Glutamatergic neuron (in vitro differentiated cells): ENCODE measurements around the gene SSR1. TPM values are rescaled to one million over a fixed set of nuclear protein-coding genes. Genes with fewer than 3 reads are reported as not detected.

ENCODE experiments used
- DNase-seq: peaks from one replicate; pipeline ENCODE4 v3.0.0; 2022
- H3K27ac Mint-ChIP-seq: one replicate; pipeline ENCODE4 v1.8.0; 2020; ENCODE audit warnings: mild to moderate bottlenecking, mixed read lengths, inconsistent platforms; ENCODE audit not compliant: unreplicated experiment
- H3K27me3 Mint-ChIP-seq: one replicate; pipeline ENCODE4 v1.8.0; 2020; ENCODE audit warnings: mild to moderate bottlenecking, moderate library complexity, mixed read lengths, inconsistent platforms; ENCODE audit not compliant: unreplicated experiment
- H3K36me3 Mint-ChIP-seq: one replicate; pipeline ENCODE4 v1.8.0; 2020; ENCODE audit warnings: mild to moderate bottlenecking, mixed read lengths, inconsistent platforms; ENCODE audit not compliant: unreplicated experiment
- H3K4me1 Mint-ChIP-seq: one replicate; pipeline ENCODE4 v1.8.0; 2020; ENCODE audit warnings: mild to moderate bottlenecking, low read depth, mixed read lengths, inconsistent platforms; ENCODE audit not compliant: unreplicated experiment
- H3K4me3 Mint-ChIP-seq: one replicate; pipeline ENCODE4 v1.8.0; 2020; ENCODE audit warnings: mild to moderate bottlenecking, mixed read lengths, inconsistent platforms; ENCODE audit not compliant: unreplicated experiment
- H3K9me3 Mint-ChIP-seq: one replicate; pipeline ENCODE4 v1.8.0; 2020; ENCODE audit warnings: mild to moderate bottlenecking, moderate library complexity, mixed read lengths, inconsistent platforms; ENCODE audit not compliant: unreplicated experiment
- total RNA-seq: library from RNA; stranded (reverse); fragmentation: NEBNext Ultra II Directional; extraction: Animal tissue kit (Norgen Biotek cat#: 25700); gene quantifications from one replicate; pipeline ENCODE4 v1.2.1, GENCODE V29; 2021; ENCODE audit not compliant: unreplicated experiment
- TF ChIP-seq, protein P1 (sequence below): fragments of 200-600 bp; sonication (generic); IDR thresholded peaks from one replicate; pipeline ENCODE4 v1.5.0; 2021; ENCODE audit not compliant: partially characterized antibody, unreplicated experiment

SSR1 gene
- total RNA-seq, 1 donor from 2014 or later: 113 TPM

DNA sequence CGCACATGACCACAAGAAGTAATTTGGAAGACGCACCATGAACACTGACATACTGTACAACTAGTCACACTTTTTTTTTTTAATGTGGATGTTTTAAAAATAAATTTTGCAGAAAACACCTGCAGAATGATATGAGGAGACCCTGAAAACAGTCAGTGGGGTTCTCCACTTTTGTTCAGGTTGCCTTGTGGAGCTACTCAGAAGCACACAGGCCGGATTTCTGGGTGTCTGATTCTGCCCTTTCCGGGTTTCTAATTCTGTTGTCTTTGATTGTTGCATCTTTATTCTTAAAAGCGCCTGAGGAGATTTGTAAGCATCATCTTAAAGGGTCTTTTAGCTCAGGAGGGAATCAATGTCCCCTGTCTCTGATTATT, 74.5 kb downstream of the SSR1 start:
- Mint-ChIP-seq H3K9me3 (no peaks in the 10 kb centered on the region), H3K27me3 (no peaks in the 10 kb centered on the region), H3K4me3 (no peak overlapping the region), H3K27ac (peak overlapping the region; percentile 29), H3K36me3 (no peaks in the 10 kb centered on the region), H3K4me1 (peaks cover 19% of the 10 kb centered on the region)
- TF ChIP-seq, protein P1, sequence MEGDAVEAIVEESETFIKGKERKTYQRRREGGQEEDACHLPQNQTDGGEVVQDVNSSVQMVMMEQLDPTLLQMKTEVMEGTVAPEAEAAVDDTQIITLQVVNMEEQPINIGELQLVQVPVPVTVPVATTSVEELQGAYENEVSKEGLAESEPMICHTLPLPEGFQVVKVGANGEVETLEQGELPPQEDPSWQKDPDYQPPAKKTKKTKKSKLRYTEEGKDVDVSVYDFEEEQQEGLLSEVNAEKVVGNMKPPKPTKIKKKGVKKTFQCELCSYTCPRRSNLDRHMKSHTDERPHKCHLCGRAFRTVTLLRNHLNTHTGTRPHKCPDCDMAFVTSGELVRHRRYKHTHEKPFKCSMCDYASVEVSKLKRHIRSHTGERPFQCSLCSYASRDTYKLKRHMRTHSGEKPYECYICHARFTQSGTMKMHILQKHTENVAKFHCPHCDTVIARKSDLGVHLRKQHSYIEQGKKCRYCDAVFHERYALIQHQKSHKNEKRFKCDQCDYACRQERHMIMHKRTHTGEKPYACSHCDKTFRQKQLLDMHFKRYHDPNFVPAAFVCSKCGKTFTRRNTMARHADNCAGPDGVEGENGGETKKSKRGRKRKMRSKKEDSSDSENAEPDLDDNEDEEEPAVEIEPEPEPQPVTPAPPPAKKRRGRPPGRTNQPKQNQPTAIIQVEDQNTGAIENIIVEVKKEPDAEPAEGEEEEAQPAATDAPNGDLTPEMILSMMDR: no peak
- no peak for DNase-seq

DNA sequence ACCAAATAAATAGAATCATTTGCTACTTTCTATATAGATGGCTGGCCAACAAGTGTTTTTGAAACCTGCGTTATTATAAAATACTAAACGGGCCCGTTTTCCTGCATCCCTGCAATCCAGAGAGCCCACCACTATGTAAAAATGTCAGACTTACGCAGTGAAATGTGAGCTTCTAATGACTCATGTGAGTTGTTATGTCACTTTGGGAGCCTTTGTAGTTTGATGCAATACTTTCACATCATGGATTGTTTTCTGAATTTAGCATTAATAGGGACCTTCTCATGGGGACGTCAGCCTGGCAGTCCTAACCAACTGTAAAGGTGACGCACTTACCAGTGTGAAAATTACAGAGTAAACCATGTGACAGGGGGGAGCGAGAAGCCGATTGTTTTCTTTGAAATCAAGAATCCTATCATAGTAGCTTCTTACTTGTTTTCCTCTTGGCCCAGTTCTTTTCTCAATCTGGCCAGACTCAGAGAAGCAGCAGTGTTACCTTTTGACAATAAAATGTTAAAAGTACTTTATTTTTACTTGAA, 75.3 kb downstream of the SSR1 start:
- DNase-seq: no peak
- H3K4me3 Mint-ChIP-seq: no peak overlapping the region
- no peaks in the 10 kb centered on the region for H3K9me3 Mint-ChIP-seq
- H3K27me3 Mint-ChIP-seq: no peaks in the 10 kb centered on the region
- TF ChIP-seq, protein P1: no peak
- H3K27ac Mint-ChIP-seq: no peak overlapping the region
- H3K4me1 Mint-ChIP-seq: peaks cover 15% of the 10 kb centered on the region
- H3K36me3 Mint-ChIP-seq: no peaks in the 10 kb centered on the region

DNA sequence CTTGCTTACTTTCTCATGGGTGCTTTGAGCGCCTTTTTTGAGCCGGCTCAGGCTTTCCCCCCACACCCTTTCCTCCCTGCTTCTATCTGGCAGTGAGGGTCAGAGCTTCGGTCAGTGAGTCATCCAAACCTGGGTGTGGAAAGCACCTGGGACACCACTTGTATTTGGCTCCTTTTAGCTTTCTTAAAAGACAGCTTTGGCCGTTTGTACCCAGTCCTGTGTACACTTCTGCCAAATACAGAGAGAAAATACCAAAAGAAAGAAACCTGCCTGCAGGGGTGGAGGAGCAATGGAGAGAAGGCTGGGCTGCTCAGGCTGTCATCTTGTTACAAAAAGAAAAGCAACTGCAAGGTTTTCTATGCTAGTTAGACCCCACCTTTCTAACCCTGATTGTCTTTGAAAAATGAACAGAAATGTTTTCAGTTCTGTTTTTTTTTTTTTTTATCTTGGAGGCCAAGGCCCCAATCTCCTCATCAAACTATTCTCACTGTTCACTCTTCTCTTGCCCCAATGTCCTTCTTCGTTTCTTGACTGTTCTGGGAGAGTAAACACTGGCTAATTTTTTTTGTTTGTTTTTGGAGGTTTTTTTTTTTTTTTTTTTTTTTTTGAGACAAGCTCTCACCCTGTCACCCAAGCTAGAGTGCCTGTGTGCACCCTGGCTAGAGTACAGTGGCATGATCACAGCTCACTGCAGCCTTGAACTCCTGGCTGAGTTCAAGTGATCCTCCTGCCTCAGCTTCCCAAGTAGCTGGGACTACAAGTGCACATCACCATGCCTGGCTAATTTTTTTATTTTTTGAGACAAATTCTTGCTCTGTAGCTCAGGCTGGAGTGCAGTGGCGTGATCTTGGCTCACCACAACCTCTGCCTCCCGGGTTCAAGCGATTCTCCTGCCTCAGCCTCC, 76.4 kb downstream of the SSR1 start:
- H3K9me3 Mint-ChIP-seq: no peaks in the 10 kb centered on the region

DNA sequence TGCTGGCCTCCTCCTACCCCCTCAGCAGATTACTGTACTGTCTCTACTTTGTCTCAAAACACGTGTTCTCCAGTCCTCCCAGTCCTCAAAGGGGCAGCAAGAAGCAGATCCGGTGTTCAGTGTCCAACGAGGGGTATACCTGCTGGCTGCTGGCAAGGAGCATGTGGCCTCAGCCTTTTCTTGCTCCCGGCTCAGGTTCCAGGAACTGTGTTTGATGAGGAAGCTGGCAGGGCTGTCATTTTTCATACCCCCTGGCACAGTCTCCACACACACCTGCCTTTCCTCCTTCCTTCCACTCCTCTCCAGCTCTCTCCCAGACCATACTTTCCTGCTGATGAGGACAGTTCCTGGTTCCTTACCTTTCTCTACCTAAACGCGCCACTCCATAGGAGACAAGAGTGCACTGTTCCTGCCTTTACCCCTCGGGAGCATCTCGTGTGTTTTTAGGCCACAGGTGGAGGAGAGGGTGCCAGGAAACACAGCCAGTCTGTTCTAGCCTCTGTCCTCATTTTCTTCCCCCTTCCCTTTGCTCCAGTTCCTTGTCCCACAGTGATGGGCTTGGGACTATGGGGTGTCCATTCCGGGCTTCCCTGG, 77.2 kb downstream of the SSR1 start:
- Mint-ChIP-seq H3K9me3 (no peaks in the 10 kb centered on the region), H3K4me1 (peaks cover 7% of the 10 kb centered on the region), H3K36me3 (no peaks in the 10 kb centered on the region), H3K4me3 (no peak overlapping the region), H3K27ac (no peak overlapping the region), H3K27me3 (no peaks in the 10 kb centered on the region)
- TF ChIP-seq, protein P1: no peak
- DNase-seq: no peak

More for the DNA sequence above, 76.4 kb downstream of the SSR1 start:
- Mint-ChIP-seq H3K27ac (no peak overlapping the region), H3K36me3 (no peaks in the 10 kb centered on the region), H3K27me3 (no peaks in the 10 kb centered on the region), H3K4me1 (peaks cover 10% of the 10 kb centered on the region), H3K4me3 (no peak overlapping the region)
- DNase-seq: no peak
- TF ChIP-seq, protein P1: no peak

DNA sequence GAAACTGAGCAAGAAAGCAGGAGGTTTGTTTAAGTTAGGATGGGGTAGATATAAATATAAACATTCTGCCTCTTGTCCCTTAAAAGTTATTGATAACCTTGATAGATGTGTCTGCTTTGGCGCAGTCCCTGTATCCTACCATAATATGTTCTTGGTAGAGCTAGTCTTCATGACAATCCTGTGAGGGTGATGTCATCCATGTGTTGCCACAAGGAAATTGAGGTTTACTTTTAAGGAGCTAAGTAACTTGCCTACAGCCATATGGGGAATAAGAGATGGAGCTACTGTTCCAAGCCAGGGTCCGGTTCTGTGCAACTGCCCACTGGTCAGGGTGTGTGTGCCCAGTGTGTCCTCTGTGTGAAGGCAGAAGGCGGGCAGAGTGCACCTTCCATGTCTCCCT, 78.5 kb downstream of the SSR1 start:
- no peak overlapping the region for H3K27ac Mint-ChIP-seq
- no peak for DNase-seq
- peaks cover 2% of the 10 kb centered on the region for H3K4me1 Mint-ChIP-seq
- TF ChIP-seq, protein P1: no peak
- H3K36me3 Mint-ChIP-seq: no peaks in the 10 kb centered on the region
- no peaks in the 10 kb centered on the region for H3K9me3 Mint-ChIP-seq
- no peak overlapping the region for H3K4me3 Mint-ChIP-seq
- no peaks in the 10 kb centered on the region for H3K27me3 Mint-ChIP-seq
